DMS114 treated with DMSO at 0.1 percent for 48 hours (cell line): ENCODE measurements around the gene ARHGAP42.

Source experiments
- DNase-seq: peaks from one replicate; lab custom pipeline; 2025; ENCODE audit not compliant: unreplicated experiment; lab: John Stamatoyannopoulos, UW

ARHGAP42 gene

GRCh38 chr11:100682247-100682969 is 4.7 kb upstream of the ARHGAP42 start:
- peak; percentile 2 for DNase-seq

- DNase-seq = no peak
These were observed 4.0 kb upstream of the ARHGAP42 start for GRCh38 chr11:100683126-100683525.

GRCh38 chr11:100684101-100685065 is 2.7 kb upstream of the ARHGAP42 start:
- DNase-seq = no peak

- DNase-seq = no peak
These were observed 523 bp upstream of the ARHGAP42 start for GRCh38 chr11:100686476-100687053.

DNA sequence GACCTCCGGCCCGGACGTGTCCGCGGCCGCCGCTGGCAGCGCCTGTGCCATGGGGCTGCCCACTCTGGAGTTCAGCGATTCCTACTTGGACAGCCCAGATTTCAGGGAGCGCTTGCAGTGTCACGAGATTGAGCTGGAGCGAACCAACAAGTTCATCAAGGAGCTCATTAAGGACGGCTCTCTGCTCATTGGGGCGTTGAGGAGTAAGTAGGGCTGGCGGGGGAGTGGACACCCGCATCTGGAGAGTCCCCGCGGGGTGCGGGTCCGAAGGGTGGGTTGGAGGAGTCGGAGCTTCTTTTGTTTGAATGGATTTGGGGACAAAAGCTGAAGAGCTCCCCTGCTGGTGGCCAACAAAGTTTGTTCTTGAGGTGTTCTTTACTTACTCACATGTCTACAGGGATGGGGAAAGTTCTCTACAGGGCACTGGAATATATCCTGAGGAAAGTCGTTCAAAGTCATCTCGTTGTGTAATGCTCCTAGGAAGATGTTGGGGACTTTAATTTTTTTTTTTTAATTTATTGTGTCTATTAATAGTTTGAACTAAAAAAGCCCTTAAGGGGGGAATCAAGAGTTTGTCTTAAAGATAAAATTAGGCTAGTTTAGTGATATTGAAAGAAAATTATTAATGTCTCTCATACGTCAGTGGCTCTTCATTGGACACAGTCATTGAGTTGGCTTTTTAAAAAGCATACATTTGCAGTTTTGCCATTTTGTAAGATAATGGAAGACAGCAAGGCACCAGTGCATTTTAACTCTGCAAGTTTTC is 725 bp downstream of the ARHGAP42 start:
- peak; percentile 49 for DNase-seq

DNA sequence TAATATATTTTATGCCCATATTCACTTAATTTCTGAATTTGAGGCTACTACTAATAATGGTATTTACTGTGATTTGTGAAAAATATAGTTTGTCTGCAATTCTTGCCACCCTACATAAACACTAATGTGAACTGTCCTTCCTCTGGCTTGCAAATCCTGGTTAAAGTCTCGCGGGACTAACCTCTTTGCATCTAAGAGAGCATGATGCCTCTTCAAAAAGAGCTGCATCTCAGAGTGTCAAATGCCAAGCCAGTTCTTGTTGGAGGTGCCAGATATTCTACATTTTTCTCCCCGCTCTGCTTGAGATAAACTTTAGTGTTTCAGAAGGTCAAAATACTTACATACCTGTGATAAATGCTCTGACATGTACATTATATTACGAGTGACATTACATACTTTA is 2.1 kb downstream of the ARHGAP42 start:
- no peak for DNase-seq

GRCh38 chr11:100691896-100692653 is 5.0 kb downstream of the ARHGAP42 start:
- DNase-seq = no peak

DNA sequence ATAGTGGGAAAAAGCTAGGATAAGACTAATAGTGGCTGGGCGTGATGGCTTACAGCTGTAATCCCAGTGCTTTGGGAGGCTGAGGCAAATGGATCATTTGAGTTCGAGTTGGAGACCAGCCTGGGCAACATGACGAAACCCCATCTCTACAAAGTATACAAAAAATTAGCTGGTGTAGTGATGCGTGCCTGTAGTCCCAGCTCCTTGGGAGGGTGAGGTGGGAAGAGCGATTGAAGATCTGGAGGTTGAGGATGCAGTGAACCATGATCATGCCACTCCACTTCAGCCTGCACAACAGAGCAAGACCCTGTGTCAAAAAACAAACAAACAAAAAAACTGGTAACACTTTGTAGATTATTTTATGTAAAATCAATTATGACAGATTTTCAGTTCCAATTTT is 8.8 kb downstream of the ARHGAP42 start:
- DNase-seq = no peak

GRCh38 chr11:100703139-100703538 is 16.1 kb downstream of the ARHGAP42 start:
- DNase-seq = no peak

DNA sequence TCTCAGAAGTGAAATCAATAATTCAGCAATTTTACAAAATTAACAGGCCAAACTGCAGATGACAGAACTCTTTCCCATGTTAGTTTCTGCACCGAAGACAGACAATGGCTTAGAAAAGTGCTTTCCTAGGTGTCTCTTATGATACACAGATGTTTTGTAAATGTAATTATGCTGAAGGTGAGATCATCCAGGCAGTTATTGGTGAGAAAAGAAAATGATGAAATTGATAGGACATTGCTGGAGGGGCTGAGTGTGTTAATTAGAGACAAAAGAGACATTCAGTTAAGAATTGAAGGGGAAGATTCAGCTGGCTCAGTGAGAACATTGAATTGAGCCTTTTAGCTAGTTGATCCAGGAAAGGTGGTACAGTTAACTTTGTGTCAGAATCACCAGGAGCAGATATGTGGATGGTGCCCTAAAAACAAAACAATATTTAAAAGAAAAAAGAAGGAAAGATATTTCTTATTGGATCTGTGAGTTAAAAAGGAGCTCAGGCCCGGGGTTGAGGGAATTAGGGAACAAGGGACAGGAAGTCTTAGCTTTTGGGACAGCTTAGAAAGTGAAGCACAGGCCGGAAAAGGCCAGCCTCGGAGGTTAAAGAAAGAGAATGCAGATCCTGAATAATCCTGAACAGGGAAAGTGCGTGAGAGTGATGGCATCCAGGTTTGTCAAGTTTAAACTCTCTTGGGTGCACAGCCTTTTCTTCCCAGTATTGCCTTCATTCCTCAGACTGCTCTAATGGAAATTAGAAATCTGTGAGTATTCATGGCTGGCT is 16.9 kb downstream of the ARHGAP42 start:
- no peak for DNase-seq

DNA sequence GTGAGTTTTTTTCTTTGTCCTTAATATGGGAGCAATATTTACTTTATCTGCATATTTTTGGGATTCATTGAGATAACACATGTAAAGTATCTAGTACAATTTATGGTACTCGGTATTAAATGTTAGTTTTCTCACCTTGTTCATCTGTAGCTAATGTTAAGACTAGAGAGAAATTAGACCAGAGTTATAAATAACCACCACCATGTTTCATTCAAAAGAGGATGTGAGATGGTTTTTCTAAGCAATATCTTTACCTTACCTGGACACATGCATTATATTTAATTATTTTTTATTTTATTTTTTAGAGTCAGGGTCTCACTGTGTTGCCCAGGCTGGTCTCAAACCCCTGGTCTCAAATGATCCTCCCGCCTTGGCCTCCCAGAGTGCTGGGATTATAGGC is 18.4 kb downstream of the ARHGAP42 start:
- no peak for DNase-seq

- DNase-seq = no peak
These were observed 19.1 kb downstream of the ARHGAP42 start for GRCh38 chr11:100706179-100706578.

DNA sequence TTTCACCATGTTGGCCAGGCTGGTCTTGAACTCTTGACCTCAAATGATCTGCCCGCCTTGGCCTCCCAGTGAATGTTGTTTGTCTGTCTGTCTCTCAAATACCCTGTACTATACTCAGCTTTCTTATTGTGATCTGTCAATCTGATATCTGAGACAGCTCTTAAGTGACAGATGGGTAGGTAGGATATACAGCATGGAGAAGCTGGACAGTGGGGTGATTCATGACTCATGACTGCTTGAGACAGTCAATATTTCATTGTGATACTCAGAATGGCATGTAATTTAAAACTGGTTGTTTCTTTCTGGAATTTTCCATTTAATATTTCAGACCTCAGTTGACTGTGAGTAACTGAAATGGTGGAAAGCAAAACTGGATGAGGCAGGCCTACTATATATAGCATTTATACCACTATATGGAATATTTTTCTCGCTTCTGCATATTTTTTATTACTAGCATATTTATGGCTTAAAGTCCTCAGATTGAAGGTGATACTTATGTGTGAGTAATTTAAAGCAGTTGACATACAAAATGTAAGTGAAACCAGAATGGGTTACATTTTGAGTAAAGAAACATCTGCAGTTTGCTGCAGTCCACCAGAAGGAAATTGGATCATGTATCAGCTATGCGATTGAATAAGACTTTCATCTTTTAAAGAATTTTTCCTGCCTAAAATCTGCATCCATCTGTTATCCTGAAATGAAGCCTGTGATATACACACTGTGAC is 22.3 kb downstream of the ARHGAP42 start:
- DNase-seq = no peak

DNA sequence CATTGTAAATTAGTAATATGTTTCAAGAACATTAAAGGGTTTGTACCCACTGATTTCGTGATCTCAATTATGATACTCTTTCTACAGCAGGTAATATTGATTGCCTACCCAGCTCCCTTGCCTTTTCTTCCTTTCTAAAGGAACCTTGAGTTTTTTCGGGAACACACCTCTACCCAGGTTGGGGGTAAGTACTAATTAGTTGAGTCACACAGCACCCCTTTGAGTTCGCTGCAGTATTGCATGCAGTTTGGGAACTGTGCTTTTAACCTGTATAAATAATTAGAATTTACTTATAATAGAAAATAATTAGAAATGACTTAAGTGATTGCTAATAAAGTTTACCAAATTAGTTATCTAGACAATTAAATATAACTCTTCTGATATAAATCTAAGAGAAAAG is 24.9 kb downstream of the ARHGAP42 start:
- DNase-seq = no peak

- no peak for DNase-seq
These were observed 25.5 kb downstream of the ARHGAP42 start for GRCh38 chr11:100712583-100712982.

DNA sequence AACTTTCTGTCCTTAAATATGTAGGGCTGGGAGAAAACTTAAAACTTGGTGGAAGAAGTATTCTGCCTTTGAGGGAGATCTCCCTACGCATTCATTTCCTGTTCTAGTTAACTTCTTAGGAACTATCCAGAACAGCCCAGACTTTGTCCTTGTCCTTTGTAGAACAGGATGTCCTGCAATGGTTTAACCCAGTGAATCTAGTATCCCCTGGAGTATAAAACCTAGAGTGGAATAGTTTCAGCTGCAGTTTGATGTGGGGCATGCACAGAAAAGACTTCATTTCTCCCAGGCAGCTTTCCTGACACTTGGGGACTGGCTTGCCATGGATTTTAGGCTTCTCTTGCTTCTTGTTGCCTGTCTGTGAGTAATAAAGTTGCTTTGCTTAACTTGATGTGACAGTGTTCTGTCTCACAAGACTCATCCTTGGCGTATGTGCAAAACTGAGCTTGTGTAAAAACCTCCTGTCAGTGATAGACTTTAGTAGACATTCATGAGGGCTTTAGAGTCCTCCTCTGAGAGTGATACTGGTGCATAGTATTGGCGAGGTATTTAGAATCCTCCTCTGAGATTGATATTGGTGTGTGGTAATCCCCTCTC is 28.2 kb downstream of the ARHGAP42 start:
- DNase-seq = no peak

GRCh38 chr11:100716838-100717237 is 29.8 kb downstream of the ARHGAP42 start:
- no peak for DNase-seq

GRCh38 chr11:100719362-100719761 is 32.3 kb downstream of the ARHGAP42 start:
- no peak for DNase-seq
